SW 1271 (cell line): Measurements from ENCODE around the gene KIAA1217.

Experiments used
- DNase-seq, 2 experiments: peaks; one replicate each; lab custom pipeline; 2025; lab: John Stamatoyannopoulos, UW

Gene KIAA1217

GRCh38 chr10:24501056-24501711, 292.2 kb downstream of the KIAA1217 start:
- DNase-seq, result no peak

- no peak for DNase-seq
Observed at GRCh38 chr10:24502006-24502405, 293.1 kb downstream of the KIAA1217 start.

GRCh38 chr10:24502801-24503460, 294.0 kb downstream of the KIAA1217 start:
- no peak for DNase-seq

GRCh38 chr10:24503461-24504320, 294.8 kb downstream of the KIAA1217 start:
- peak in 1 of 2 experiments; percentile 53 for DNase-seq

- DNase-seq, result no peak
Observed at GRCh38 chr10:24505759-24506158, 296.8 kb downstream of the KIAA1217 start.

GRCh38 chr10:24513155-24513554, 304.2 kb downstream of the KIAA1217 start:
- DNase-seq, result peak in 1 of 2 experiments; percentile 4

GRCh38 chr10:24515481-24515880, 306.5 kb downstream of the KIAA1217 start:
- no peak for DNase-seq

GRCh38 chr10:24518411-24518810, 309.5 kb downstream of the KIAA1217 start:
- no peak for DNase-seq

GRCh38 chr10:24518981-24519597, 310.2 kb downstream of the KIAA1217 start:
- DNase-seq, result peak in 1 of 2 experiments; percentile 30

- no peak for DNase-seq
Observed at GRCh38 chr10:24519950-24520349, 311.0 kb downstream of the KIAA1217 start.

- DNase-seq, result no peak
Observed at GRCh38 chr10:24524314-24524713, 315.4 kb downstream of the KIAA1217 start.

GRCh38 chr10:24526085-24526649, 317.2 kb downstream of the KIAA1217 start:
- no peak for DNase-seq

- DNase-seq, result no peak
Observed at GRCh38 chr10:24528946-24529345, 320.0 kb downstream of the KIAA1217 start.

- DNase-seq, result no peak
Observed at GRCh38 chr10:24531439-24531838, 322.5 kb downstream of the KIAA1217 start.

GRCh38 chr10:24533981-24534380, 325.0 kb downstream of the KIAA1217 start:
- no peak for DNase-seq

- DNase-seq, result no peak
Observed at GRCh38 chr10:24536636-24537035, 327.7 kb downstream of the KIAA1217 start.

- no peak for DNase-seq
Observed at GRCh38 chr10:24541239-24541753, 332.4 kb downstream of the KIAA1217 start.

GRCh38 chr10:24542314-24543270, 333.7 kb downstream of the KIAA1217 start:
- DNase-seq, result no peak

- no peak for DNase-seq
Observed at GRCh38 chr10:24544776-24545175, 335.8 kb downstream of the KIAA1217 start.

- no peak for DNase-seq
Observed at GRCh38 chr10:24545585-24545984, 336.6 kb downstream of the KIAA1217 start.

- DNase-seq, result no peak
Observed at GRCh38 chr10:24550680-24551079, 341.7 kb downstream of the KIAA1217 start.
